GM12865 (cell line): ENCODE results near the gene GALNT11.
"Not testable (repeated sequence)": the region's sequence is repeated elsewhere in the genome, so short reads cannot be mapped to it uniquely, and the experiment has no call there.

Experiments
- DNase-seq: peaks from one replicate; pipeline ENCODE4 v3.0.0; 2010; ENCODE audit warnings: low read depth
- H3K4me3 ChIP-seq: 2 replicates; pipeline ENCODE4 v1.5.1; 2011; ENCODE audit warnings: mild to moderate bottlenecking, low read depth, low read length, control low read depth
- CTCF ChIP-seq: IDR thresholded peaks from 2 replicates; pipeline ENCODE4 v1.5.1; 2011; ENCODE audit warnings: low read length, control low read depth, low read depth, inconsistent platforms; ENCODE audit not compliant: insufficient read depth; ENCODE audit errors: missing control alignments

The GALNT11 gene

DNA sequence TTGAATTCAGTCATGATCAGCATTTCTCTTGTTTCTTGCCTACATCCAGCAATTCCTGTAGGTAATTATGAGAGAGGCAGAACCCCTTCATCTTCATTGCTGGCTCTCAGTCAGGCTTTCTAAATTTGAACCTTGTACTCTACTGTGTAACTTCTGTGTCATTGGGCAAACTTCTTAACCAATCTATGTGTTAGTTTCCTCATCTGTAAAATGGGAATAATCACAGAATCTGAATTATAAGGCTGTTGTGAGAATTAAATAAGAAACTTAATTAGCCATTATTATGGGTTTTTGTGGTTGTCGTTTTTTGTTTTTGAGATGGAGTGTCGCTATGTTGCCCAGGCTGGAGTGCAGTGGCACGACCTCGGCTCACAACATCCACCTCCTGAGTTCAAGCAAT lies 11.5 kb upstream of the GALNT11 start:
- DNase-seq = no peak
- TF ChIP-seq CTCF = no peak
- no peak overlapping the region for H3K4me3 ChIP-seq

DNA sequence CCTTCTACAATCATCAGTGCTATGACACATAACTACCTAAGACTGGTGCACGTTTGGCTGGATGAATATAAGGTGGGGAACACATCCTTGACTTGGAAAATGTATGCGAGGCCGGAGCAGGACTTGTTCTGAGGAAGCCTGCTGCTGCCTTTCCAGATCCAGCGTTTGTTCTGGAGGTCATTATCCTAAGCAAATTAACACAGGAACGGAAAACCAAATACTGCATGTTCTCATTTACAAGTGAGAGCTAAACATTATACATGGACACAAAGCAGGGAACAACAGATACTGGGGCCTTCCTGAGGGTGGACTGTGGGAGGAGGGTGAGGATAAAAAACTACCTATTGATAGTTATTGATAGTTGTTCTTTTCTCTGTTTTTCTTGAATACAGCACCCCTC lies 10.8 kb upstream of the GALNT11 start:
- no peak for DNase-seq
- no peak overlapping the region for H3K4me3 ChIP-seq
- no peak for TF ChIP-seq CTCF

- TF ChIP-seq CTCF = no peak
- DNase-seq = no peak
- no peak overlapping the region for H3K4me3 ChIP-seq
These were observed 9.9 kb upstream of the GALNT11 start for GRCh38 chr7:152015600-152015999.

- no peak overlapping the region for H3K4me3 ChIP-seq
- TF ChIP-seq CTCF = no peak
- no peak for DNase-seq
These were observed 8.5 kb upstream of the GALNT11 start for GRCh38 chr7:152016947-152017346.

- not testable (repeated sequence) for DNase-seq, H3K4me3 ChIP-seq
These were observed 7.8 kb upstream of the GALNT11 start for GRCh38 chr7:152017683-152018082.

DNA sequence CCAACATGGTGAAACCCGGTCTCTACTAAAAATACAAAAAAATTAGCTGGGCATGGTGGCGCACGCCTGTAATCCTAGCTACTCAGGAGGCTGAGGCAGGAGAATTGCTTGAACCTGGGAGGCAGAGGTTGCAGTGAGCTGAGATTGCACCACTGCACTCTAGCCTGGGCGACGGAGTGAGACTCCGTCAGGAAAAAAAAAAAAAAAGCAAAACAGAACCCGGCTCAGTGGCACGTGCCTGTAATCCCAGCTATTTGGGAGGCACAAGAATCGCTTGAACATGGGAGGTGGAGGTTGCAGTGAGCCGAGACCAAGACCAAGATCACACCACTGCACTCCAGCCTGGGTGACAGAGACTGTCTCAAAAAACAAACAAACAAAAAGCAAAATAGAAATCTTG lies 3.7 kb upstream of the GALNT11 start:
- not testable (repeated sequence) for DNase-seq, H3K4me3 ChIP-seq

DNA sequence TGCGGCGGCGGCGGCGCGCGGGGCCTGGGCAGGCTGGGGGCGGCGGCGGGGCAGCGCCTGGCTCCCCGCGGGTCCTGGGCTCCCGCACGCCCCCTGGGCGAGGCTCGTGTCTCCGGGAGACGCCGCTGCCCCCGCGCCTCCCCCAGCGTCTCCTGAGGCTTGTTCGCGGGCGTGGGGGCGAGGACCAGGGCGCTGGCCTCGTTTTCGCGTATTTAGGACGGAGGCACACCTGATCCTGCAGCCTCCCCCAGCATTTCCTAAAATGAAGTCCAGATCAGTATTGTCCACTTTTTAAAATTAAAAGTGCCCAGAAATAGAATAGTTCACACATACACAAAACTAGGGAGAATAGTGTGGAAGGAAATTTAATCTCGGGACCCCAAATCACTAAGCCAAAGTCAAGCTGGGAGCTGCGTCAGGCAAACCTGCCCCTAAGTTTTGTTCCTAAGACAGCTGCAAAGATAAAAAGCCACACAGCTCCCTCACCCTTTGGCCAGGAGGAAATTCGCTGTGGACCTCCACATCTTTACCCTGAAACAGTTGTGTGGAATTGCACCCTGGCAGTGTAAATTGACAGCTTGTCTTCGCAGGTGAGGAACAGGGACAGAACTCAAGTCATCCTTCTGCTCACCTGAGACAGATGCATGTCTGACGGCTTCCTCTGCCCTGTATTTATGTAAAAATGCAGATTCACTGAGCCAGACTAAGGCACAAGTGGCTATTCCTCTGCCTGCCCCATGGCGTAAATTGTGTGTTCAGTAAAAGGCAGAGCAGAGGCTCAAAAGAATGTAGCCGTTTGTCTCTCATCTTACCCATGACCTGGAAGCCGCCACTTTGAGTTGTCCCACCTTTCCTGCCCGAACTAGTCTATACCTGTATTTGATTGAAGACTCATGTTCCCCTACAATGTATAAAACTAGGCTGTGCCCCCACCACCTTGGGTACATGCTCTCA lies 740 bp downstream of the GALNT11 start:
- DNase-seq = no peak
- H3K4me3 ChIP-seq = peak overlapping the region; percentile 81
- no peak for TF ChIP-seq CTCF

- H3K4me3 ChIP-seq, DNase-seq: not testable (repeated sequence)
These were observed 2.3 kb downstream of the GALNT11 start for GRCh38 chr7:152027491-152028365.
